Endothelial cell of umbilical vein (primary cell): Measurements from ENCODE around the gene MANBA. TPM values are rescaled to one million over a fixed set of nuclear protein-coding genes. Genes with fewer than 3 reads are reported as not detected.
"Not testable (repeated sequence)": the region's sequence is repeated elsewhere in the genome, so short reads cannot be mapped to it uniquely, and the experiment has no call there.

Experiments used
- BruUV-seq: library from RNA; stranded (reverse); fragments of 400-500 nt; replicated peaks from 2 replicates; lab custom pipeline; 2021; lab: Mats Ljungman, UMichigan
- CTCF ChIA-PET: fragments of 300-600, 350-600 bp; sonication (Branson Sonifier 250); formaldehyde crosslinking; loops from one replicate; lab custom pipeline; 2021; ENCODE audit warnings: antibody characterized with exemption, inconsistent platforms; lab: Charles Lee
- POLR2A ChIA-PET: fragments of 300-600, 350-600 bp; sonication (Branson Sonifier 250); formaldehyde crosslinking; loops from one replicate; lab custom pipeline; 2021; ENCODE audit warnings: antibody characterized with exemption, inconsistent platforms; lab: Charles Lee
- DNase-seq: peaks from one replicate; pipeline ENCODE4 v3.0.0-alpha.2; 2011; ENCODE audit warnings: low read depth, low spot score
- FAIRE-seq: peaks from 2 replicates; lab custom pipeline; 2011; peaks lifted over from hg19 to GRCh38; lab: Jason Lieb, UNC
- H2AFZ ChIP-seq: 2 replicates; pipeline ENCODE4 v1.6.0; 2012; ENCODE audit warnings: low read depth, low read length, control low read depth, inconsistent platforms
- H3K27ac ChIP-seq: 2 replicates; pipeline ENCODE4 v1.5.1; 2011; ENCODE audit warnings: low read depth, mild to moderate bottlenecking, control low read depth, low read length, moderate library complexity; ENCODE audit not compliant: insufficient read depth
- H3K27me3 ChIP-seq, 2 experiments: 2 replicates each; pipeline versions ENCODE4 v1.6.0 to v1.6.1; 2011; ENCODE audit warnings: low read length in 2 of 2, mixed read lengths in 1 of 2; ENCODE audit not compliant: control insufficient read depth in 2 of 2, insufficient read depth in 2 of 2
- H3K36me3 ChIP-seq, 2 experiments: 2 replicates in 1 of 2; 3 replicates in 1 of 2; pipeline ENCODE4 v1.5.1; 2011; ENCODE audit warnings: low read length in 2 of 2, mild to moderate bottlenecking in 1 of 2, moderate library complexity in 1 of 2; ENCODE audit not compliant: control insufficient read depth in 2 of 2, insufficient read depth in 2 of 2; ENCODE audit errors: extremely low read depth in 1 of 2
- H3K4me1 ChIP-seq: 3 replicates; pipeline ENCODE4 v1.5.1; 2011; ENCODE audit warnings: mild to moderate bottlenecking, low read length; ENCODE audit not compliant: control insufficient read depth, insufficient read depth; ENCODE audit errors: extremely low read depth
- H3K4me2 ChIP-seq: 2 replicates; pipeline ENCODE4 v1.6.1; 2011; ENCODE audit warnings: low read length, control low read depth, mixed read lengths; ENCODE audit not compliant: insufficient read depth
- H3K4me3 ChIP-seq, 3 experiments: fragments of 200-600 bp in 1 of 3; sonication (generic), shearing (Covaris generic) in 1 of 3; replicated peaks in 1 of 3; 2 replicates each; pipeline ENCODE4 v1.5.1; 2011 to 2016; ENCODE audit warnings: control low read depth in 3 of 3, low read length in 3 of 3, mild to moderate bottlenecking in 2 of 3, inconsistent platforms in 1 of 3, low read depth in 1 of 3, moderate library complexity in 1 of 3; ENCODE audit not compliant: insufficient read depth in 1 of 3
- H3K79me2 ChIP-seq: 2 replicates; pipeline ENCODE4 v1.6.0; 2012; ENCODE audit warnings: low read length, inconsistent platforms; ENCODE audit not compliant: control insufficient read depth, insufficient read depth
- H3K9ac ChIP-seq: replicated peaks from 2 replicates; pipeline ENCODE3; 2011; ENCODE audit warnings: low read length, control low read depth; ENCODE audit not compliant: insufficient read depth; ENCODE audit errors: extremely low read depth
- H3K9me1 ChIP-seq: replicated peaks from 3 replicates; pipeline ENCODE4 v1.6.0; 2011; ENCODE audit warnings: mild to moderate bottlenecking, low read length; ENCODE audit not compliant: control insufficient read depth, insufficient read depth; ENCODE audit errors: extremely low read depth
- H3K9me3 ChIP-seq: replicated peaks from 2 replicates; pipeline ENCODE4 v1.5.1; 2012; ENCODE audit warnings: low read length, inconsistent platforms; ENCODE audit not compliant: control insufficient read depth, insufficient read depth
- H4K20me1 ChIP-seq: replicated peaks from 2 replicates; pipeline ENCODE3; 2011; ENCODE audit warnings: mild to moderate bottlenecking, low read length; ENCODE audit not compliant: control insufficient read depth, insufficient read depth; ENCODE audit errors: extremely low read depth
- MYC ChIP-seq: IDR thresholded peaks from one replicate; pipeline ENCODE4 v1.6.1; 2011; ENCODE audit warnings: mild to moderate bottlenecking, low read depth, low read length
- POLR2A ChIP-seq: IDR thresholded peaks from 2 replicates; pipeline ENCODE4 v1.6.1; 2012; ENCODE audit warnings: low read depth, mild to moderate bottlenecking, control low read depth, low read length
- POLR2AphosphoS5 ChIP-seq: IDR thresholded peaks from 2 replicates; pipeline ENCODE4 v1.6.1; 2012; ENCODE audit warnings: low read depth, mild to moderate bottlenecking, control low read depth, low read length, moderate library complexity; ENCODE audit not compliant: insufficient read depth
- dilution Hi-C: fragments of 300-500 bp; cut with MboI; formaldehyde crosslinking; loops from one replicate; pipeline ENCODE4 v1.15.0; 2019; ENCODE audit warnings: low sequenced_read_pairs; ENCODE audit not compliant: extremely low pct_ligation_motif_present
- intact Hi-C: fragments of 100-400 bp; cut with micrococcal nuclease; formaldehyde crosslinking; loops from one replicate; pipeline ENCODE4 v1.10.0; 2022
- polyA plus RNA-seq, 4 experiments: library from polyadenylated mRNA; depleted of rRNA in 3 of 4; stranded (reverse) in 3 of 4; unstranded in 1 of 4; fragments of >200 nt; gene quantifications; 2 replicates each; pipeline versions ENCODE4 v1.2.1 to v1.2.3, GENCODE V29; 2011 to 2012; ENCODE audit warnings: missing spikeins in 1 of 4
- total RNA-seq: library from RNA; stranded (reverse); gene quantifications from 2 replicates; pipeline ENCODE4 v1.2.3, GENCODE V29; 2021

MANBA gene
- total and polyA plus RNA-seq, 2 donors (not counting 3 experiments of a cell fraction or from before 2014, with no cell fraction given) = 5.6 to 7.7 TPM

DNA sequence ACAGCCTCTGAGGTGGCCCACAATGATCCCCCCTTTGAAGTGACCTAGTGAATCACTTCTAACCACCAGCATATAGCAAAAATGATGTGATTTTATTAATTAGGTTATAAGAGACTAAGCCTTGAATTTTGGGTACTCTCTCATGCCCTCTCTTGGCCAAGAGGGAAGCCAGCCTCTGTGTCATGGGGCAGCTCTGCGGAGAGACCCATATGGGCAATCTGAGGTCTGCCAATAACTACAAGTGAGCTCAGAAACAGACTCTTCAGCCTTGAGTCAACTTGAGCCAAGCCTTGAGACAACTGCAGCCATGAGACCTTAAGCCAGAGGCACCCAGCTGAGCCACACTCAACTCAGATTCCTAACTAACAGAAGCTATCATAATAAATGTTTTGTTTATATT, 45.7 kb downstream of the MANBA start:
- ChIA-PET POLR2A (no interaction called here), CTCF (interaction anchor here (0.9 to 2.0 kb wide), 3 partner anchors 11 to 265 kb away, joined by 3 to 5 read pairs (median 4); no protein-coding TSS in a partner anchor)
- Histone ChIP-seq H3K79me2 (no peaks in the 10 kb centered on the region), H2AFZ (no peak overlapping the region), H3K4me1 (no peaks in the 10 kb centered on the region), H4K20me1 (no peaks in the 10 kb centered on the region), H3K27ac (no peak overlapping the region), H3K36me3 (no peaks in the 10 kb centered on the region), H3K4me2 (no peak overlapping the region), H3K4me3 (no peak overlapping the region), H3K9me1 (no peaks in the 10 kb centered on the region), H3K9ac (no peak overlapping the region), H3K27me3 (no peaks in the 10 kb centered on the region), H3K9me3 (no peaks in the 10 kb centered on the region)
- DNase-seq (no peak), FAIRE-seq (no peak)
- intact Hi-C loops (no loop called here), dilution Hi-C loops (no loop called here)
- TF ChIP-seq MYC = no peak
- no peak for TF ChIP-seq POLR2AphosphoS5
- no peak for TF ChIP-seq POLR2A
- BruUV-seq = no TSS peak

DNA sequence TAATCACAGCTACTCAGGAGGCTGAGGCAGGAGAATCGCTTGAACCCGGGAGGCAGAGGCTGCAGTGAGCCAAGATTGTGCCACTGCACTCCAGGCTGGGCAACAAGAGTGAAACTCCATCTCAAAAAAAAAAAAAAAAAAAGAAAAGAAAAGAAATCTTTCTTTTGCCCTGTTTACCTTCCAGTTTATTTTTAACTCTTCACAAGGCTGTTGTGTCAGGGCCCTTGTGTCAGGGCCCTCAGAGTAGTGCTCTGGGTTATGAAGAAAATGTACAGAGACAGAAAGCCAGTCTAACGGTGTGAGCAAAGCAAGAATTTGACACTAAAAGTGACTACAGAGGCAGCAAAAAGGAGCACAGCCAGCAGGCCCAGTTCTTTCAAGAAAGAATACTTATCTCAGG, 47.0 kb downstream of the MANBA start:
- H3K4me1 ChIP-seq, H3K9ac ChIP-seq, H3K4me2 ChIP-seq, H2AFZ ChIP-seq, CTCF ChIA-PET, H3K4me3 ChIP-seq, H3K79me2 ChIP-seq, H3K27ac ChIP-seq, DNase-seq, FAIRE-seq, BruUV-seq, POLR2A ChIA-PET, dilution Hi-C loops, H3K9me3 ChIP-seq, H3K36me3 ChIP-seq, H3K27me3 ChIP-seq, H3K9me1 ChIP-seq, intact Hi-C loops, H4K20me1 ChIP-seq: not testable (repeated sequence)
